NCI-H2171 (cell line): ENCODE measurements around the gene PDILT.
"Not testable (repeated sequence)": the region's sequence is repeated elsewhere in the genome, so short reads cannot be mapped to it uniquely, and the experiment has no call there.

Experiments
- DNase-seq: peaks from one replicate; lab custom pipeline; 2025; lab: John Stamatoyannopoulos, UW

The PDILT gene

DNA sequence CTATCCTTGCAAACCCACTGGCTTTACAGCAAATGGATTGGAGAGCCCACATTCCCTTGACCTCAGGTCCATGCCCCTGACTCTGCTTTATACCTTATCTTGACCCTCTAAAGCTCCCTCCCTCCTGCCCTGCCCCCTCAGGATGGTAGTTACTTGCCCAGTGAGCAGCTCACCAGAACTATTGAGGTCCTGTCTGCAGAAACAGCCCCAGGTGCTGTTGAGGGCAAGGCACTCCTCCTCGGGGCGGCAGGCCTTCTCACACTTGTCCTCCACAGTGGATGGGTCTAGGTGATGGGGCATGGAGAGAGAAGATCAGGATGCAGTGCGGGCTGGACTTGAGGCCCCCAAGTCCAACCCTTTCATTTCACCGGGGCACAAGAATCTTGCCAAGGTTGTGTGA is 81.8 kb downstream of the PDILT start:
- DNase-seq, result no peak

DNA sequence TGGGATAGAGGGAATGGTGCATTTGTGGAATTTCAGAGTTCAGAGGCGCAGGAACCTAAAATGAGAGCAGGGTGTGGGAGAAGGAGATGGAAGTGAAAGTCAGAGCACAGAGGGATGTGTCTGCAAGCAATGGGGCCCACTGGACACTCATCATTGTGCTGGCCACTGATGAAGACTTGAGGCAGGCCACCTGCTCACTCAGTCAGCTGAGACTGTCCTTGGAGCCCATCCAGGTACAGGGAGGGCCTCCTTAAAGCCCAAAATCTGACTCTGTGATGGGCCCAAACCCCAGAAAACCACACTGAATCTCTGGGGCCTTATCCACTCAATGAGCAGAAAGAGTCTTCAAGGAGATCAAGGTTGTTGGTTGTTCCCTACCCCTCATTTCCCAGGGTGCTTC is 82.9 kb downstream of the PDILT start:
- DNase-seq, result no peak

GRCh38 chr16:20321051-20321450 is 83.5 kb downstream of the PDILT start:
- DNase-seq, result not testable (repeated sequence)

- DNase-seq, result no peak
Observed at GRCh38 chr16:20320592-20320991, 83.9 kb downstream of the PDILT start.

GRCh38 chr16:20320178-20320577 is 84.4 kb downstream of the PDILT start:
- no peak for DNase-seq

DNA sequence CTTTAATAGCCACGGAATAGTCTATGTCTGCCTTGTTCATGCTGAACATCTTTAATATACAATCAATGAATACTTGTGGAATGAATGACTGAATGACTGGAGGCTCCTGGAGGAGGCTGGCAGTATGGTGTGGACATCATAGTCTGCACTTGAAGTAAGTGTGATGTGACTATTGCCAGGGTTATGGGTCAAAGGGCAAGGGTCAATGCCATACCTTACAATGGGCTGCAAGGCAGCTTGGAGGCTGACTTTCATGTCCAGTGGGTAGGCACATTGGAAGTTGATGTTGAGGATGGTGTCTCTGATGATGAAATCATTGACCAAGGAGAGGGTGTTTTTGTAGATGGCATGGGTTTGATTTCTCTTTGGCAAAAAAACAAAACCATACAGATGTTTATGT is 85.1 kb downstream of the PDILT start:
- no peak for DNase-seq

DNA sequence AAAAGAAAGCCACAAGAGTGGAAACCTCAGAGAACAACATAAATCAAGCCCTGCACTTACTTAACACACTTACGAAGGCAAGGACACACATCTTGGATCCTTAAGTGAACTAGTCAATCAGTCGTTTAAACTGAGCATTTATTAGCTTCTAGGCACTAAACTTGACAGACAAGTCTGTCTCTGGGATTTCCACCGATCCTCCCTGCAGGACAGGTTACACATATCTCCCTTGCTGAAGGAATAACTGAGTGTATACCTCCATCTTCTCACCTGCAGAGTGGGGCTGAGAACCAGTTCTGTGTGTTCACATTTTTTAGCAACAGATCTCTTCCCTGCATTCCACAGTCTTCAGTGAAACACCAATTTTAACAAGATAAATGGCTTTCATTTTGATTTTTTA is 86.1 kb downstream of the PDILT start:
- DNase-seq, result no peak

- DNase-seq, result no peak
Observed at GRCh38 chr16:20318006-20318405, 86.5 kb downstream of the PDILT start.

GRCh38 chr16:20317117-20317516 is 87.4 kb downstream of the PDILT start:
- no peak for DNase-seq

- DNase-seq, result no peak
Observed at GRCh38 chr16:20316715-20317114, 87.8 kb downstream of the PDILT start.

DNA sequence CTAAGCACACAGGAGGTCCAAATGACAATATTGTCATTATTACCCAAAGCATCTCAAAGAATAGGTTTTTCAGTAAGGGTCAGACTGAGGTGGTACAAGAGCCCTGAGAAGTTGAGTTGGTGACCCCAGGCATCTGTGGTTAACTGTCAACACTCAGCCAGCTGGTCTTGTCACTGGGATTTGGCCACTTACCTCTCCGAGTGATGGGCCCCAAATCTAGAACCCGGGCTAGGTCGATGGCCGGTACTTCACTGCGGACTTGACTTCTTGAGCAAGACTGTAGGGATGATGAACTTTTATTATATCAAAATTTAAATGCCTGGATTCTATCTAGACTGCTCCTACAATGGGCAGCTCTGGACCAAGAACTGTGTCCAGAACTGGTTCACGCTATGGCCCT is 88.8 kb downstream of the PDILT start:
- DNase-seq, result no peak

DNA sequence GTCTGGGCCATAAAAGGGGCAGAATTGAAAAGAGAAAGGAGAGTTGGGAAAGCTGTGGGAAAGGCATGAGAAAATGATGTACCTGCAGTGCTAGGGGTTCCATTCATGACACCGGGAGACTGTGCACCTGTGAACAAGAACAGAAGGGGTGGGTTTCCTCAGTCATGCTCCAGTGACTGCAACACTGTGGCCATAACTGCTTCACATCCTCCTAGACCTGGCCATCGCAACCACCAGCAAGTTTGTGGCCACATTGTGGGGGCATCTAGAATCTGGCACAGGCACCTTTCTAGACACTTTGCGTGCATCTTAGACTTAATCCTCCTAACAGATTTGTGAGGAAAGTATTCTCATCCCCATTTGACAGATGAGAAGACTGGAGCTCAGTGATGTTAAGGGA is 90.0 kb downstream of the PDILT start:
- DNase-seq, result no peak

DNA sequence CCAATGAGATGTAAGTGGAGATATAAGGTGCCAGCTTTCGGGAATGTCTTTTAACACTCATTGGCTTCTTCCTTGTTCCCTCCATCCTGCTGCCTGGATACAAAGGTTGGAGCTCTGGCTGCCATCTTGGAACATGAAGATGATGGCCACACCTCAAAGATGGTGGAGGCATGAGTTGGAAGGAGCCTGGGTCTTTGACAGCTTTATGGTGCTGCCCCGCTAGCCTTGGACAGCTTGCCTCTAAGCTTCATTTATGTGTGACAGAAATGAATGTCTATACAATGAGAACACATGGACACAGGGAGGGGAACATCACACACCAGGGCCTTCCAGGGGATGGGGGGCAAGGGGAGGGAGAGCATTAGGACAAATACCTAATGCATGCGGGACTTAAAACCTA is 90.8 kb downstream of the PDILT start:
- DNase-seq, result no peak

GRCh38 chr16:20312536-20313095 is 91.9 kb downstream of the PDILT start:
- DNase-seq, result not testable (repeated sequence)

- no peak for DNase-seq
Observed at GRCh38 chr16:20311548-20311947, 93.0 kb downstream of the PDILT start.

- no peak for DNase-seq
Observed at GRCh38 chr16:20310421-20311395, 93.8 kb downstream of the PDILT start.

DNA sequence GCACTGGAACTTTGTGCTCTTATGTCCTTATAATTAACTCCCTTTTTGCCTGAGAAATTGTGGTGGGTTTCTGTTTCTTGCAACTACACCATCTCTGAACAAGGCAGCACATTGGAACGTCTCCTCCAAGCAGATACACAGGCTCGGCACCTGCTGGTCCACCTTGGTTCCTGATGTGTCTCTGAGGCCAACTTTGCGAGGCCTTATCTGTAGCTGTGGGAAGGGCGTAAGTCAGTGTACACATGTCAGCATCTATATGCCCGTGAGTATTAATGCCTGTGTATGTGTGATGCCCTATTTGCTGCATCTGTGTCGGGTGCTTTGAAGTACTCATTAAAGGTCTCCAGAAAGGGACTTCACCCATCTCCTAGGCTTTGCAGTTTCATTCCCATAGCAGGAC is 94.8 kb downstream of the PDILT start:
- no peak for DNase-seq
